Prostate gland (tissue), 2 donors: ENCODE results near the gene DDX17. TPM values are rescaled to one million over a fixed set of nuclear protein-coding genes. Genes with fewer than 3 reads are reported as not detected.

Source experiments
- DNase-seq: peaks from one replicate; pipeline ENCODE4 v3.0.0-alpha.2; 2019; ENCODE audit warnings: low spot score
- H3K27ac ChIP-seq, 2 donors: fragments of 200-600 bp; sonication (generic); 2 replicates each; pipeline ENCODE4 v1.5.1; 2017 to 2019
- H3K27me3 ChIP-seq: fragments of 200-600 bp; sonication (generic); replicated peaks from 2 replicates; pipeline ENCODE4 v1.5.1; 2019; ENCODE audit not compliant: insufficient read depth
- H3K36me3 ChIP-seq, 2 donors: fragments of 200-600 bp; sonication (generic); 1 replicate in 1 of 2; 2 replicates in 1 of 2; pipeline versions ENCODE4 v1.5.1 to v1.8.1; 2017 to 2019
- H3K4me1 ChIP-seq: fragments of 200-600 bp; sonication (generic); replicated peaks from 2 replicates; pipeline ENCODE4 v1.5.1; 2019
- H3K4me3 ChIP-seq, 2 donors: fragments of 200-600 bp; sonication (generic); 2 replicates each; pipeline ENCODE4 v1.5.1; 2017 to 2019
- H3K9me3 ChIP-seq: fragments of 200-600 bp; sonication (generic); 2 replicates; pipeline ENCODE4 v1.5.1; 2017
- POLR2A ChIP-seq: fragments of 450-650 bp; IDR thresholded peaks from one replicate; pipeline ENCODE4 v1.6.1; 2016; ENCODE audit warnings: antibody characterized with exemption, mild to moderate bottlenecking
- POLR2AphosphoS5 ChIP-seq: sonication (generic); formaldehyde crosslinking; IDR thresholded peaks from one replicate; pipeline ENCODE4 v1.6.1; 2017; ENCODE audit warnings: antibody characterized with exemption
- WGBS: methylation state at CpG from one replicate; pipeline ENCODE4 v1.1.5; 2018; 5-methylcytosine and 5-hydroxymethylcytosine counted together
- intact Hi-C: fragments of 100-400 bp; cut with DNase I; formaldehyde crosslinking; loops from one replicate; pipeline ENCODE4 v1.14.2; 2022
- total RNA-seq, 2 donors: library from RNA; depleted of rRNA; stranded (reverse); fragments of >200 nt; gene quantifications; one replicate each; pipeline ENCODE4 v1.1.0, GENCODE V29; 2016
- TF ChIP-seq, protein P1 (sequence below), 4 experiments: fragments of 200-600 bp in 2 of 4; fragments of 450-650 bp in 2 of 4; sonication (generic) in 2 of 4; IDR thresholded peaks; 1 replicate in 3 of 4; 2 replicates in 1 of 4; pipeline ENCODE4 v1.5.1; 2016 to 2019; ENCODE audit warnings: antibody characterized with exemption in 4 of 4, mild to moderate bottlenecking in 2 of 4, moderate library complexity in 2 of 4

The DDX17 gene
- total RNA-seq, 2 donors from 2014 or later, result 374 to 600 TPM

DNA sequence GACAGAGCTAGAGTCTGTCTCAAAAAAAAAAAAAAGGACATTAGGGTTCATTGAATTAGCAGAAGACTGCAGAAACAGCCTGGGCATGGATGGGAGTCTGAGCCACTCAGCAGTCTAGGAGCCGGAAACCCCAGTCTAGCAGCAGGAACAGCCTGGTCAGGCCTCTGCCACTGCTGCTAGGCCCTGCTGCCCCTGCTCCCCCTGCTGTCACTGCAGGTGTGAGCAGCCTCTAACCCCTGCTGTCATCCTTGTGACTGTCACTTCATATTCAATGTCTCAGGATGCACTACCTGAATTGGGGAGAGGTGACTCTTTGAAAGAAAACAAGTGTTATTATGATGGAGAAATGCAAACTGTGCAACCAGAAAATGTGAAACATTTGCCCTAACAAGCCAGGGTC is 7.0 kb upstream of the DDX17 start:
- TF ChIP-seq, protein P1, sequence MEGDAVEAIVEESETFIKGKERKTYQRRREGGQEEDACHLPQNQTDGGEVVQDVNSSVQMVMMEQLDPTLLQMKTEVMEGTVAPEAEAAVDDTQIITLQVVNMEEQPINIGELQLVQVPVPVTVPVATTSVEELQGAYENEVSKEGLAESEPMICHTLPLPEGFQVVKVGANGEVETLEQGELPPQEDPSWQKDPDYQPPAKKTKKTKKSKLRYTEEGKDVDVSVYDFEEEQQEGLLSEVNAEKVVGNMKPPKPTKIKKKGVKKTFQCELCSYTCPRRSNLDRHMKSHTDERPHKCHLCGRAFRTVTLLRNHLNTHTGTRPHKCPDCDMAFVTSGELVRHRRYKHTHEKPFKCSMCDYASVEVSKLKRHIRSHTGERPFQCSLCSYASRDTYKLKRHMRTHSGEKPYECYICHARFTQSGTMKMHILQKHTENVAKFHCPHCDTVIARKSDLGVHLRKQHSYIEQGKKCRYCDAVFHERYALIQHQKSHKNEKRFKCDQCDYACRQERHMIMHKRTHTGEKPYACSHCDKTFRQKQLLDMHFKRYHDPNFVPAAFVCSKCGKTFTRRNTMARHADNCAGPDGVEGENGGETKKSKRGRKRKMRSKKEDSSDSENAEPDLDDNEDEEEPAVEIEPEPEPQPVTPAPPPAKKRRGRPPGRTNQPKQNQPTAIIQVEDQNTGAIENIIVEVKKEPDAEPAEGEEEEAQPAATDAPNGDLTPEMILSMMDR (IDR thresholded peaks at IDR 0.05), result no peak
- TF ChIP-seq POLR2A (no peak), POLR2AphosphoS5 (no peak)
- 67% methylated on average over 1 of the region's 1 CpG for WGBS
- Histone ChIP-seq H3K27ac (no peak overlapping the region), H3K9me3 (no peaks in the 10 kb centered on the region), H3K36me3 (no peaks in the 10 kb centered on the region), H3K4me1 (no peaks in the 10 kb centered on the region), H3K27me3 (no peaks in the 10 kb centered on the region), H3K4me3 (no peak overlapping the region)
- intact Hi-C loops, result no loop called here
- no peak for DNase-seq

DNA sequence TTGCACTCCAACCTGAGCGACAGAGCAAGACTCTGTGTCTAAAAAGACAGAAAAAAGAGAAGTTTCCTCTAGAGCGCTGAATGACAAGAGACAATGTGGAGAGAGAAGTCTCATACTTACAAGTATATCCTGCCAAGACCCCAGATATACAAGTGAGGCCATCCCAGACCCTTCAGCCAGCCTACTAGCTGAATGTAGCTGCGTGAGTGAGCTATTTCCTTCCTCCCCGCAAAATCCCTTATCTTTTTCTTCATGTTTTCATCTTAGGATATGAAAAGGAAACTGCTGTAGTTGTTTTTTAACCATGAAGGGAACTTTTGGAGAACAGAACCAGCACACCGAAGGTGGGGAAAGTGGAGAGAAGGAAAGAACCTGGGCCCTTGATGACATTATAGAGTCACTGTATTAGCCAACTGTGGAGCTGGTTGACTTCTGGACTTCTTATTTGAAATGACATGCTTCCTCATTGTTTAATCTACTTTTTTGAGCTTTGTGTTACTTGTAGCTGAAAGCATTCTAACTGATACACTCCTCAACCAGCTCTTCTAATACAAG is 4.4 kb upstream of the DDX17 start:
- 93% methylated on average over 5 of the region's 5 CpGs for WGBS
- H3K36me3 ChIP-seq, result no peaks in the 10 kb centered on the region
- no peaks in the 10 kb centered on the region for H3K4me1 ChIP-seq
- no peak overlapping the region for H3K4me3 ChIP-seq
- H3K27me3 ChIP-seq, result no peaks in the 10 kb centered on the region
- no peak for TF ChIP-seq POLR2AphosphoS5
- TF ChIP-seq POLR2A, result no peak
- TF ChIP-seq, protein P1 (IDR thresholded peaks at IDR 0.05), result no peak
- no peak overlapping the region for H3K27ac ChIP-seq
- no peak for DNase-seq
- H3K9me3 ChIP-seq, result no peaks in the 10 kb centered on the region
- intact Hi-C loops, result no loop called here

DNA sequence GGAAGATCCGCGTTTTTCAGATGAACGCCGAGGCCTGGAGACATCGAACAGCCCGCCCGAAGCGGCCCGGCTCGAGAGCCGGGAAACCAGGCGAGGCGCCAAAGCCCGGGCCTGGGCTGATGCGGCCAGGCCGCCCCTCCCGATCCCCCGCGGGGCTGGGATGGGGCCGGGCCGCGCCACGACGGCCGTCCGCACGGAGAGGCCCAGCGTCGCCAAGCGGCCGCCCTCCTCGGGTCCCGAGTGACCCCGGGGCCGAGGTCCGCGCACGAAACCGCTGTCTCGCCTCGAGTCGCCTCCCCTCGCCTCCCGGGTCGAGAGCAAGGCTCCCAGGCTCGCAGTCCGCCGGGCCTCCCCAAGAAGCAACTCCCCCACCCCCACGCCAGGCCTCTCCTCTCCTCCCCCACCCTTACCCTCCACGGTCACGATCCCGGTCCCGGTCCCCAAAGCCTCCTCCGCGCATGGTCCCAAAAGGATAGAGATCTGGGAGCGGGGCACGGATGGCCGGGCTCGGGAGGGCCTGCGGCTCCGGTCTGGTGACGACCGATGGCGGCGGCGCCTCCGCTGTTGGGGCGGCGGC is 482 bp downstream of the DDX17 start:
- no peaks in the 10 kb centered on the region for H3K27me3 ChIP-seq
- H3K27ac ChIP-seq, result peak overlapping the region; percentile 100
- TF ChIP-seq POLR2AphosphoS5 (no peak), POLR2A (peak; percentile 41)
- DNase-seq, result peak; percentile 65
- WGBS, result under 1% methylated on average over 69 of the region's 69 CpGs
- H3K36me3 ChIP-seq, result no peaks in the 10 kb centered on the region
- H3K9me3 ChIP-seq, result no peaks in the 10 kb centered on the region
- peak overlapping the region; percentile 87 to 88 for H3K4me3 ChIP-seq
- H3K4me1 ChIP-seq, result no peaks in the 10 kb centered on the region
- intact Hi-C loops, result loop anchor here (2.0 to 10.0 kb wide), 2 partner anchors 65 to 199 kb away; partner anchors contain the start of genes DMC1, GTPBP1 and JOSD1

DNA sequence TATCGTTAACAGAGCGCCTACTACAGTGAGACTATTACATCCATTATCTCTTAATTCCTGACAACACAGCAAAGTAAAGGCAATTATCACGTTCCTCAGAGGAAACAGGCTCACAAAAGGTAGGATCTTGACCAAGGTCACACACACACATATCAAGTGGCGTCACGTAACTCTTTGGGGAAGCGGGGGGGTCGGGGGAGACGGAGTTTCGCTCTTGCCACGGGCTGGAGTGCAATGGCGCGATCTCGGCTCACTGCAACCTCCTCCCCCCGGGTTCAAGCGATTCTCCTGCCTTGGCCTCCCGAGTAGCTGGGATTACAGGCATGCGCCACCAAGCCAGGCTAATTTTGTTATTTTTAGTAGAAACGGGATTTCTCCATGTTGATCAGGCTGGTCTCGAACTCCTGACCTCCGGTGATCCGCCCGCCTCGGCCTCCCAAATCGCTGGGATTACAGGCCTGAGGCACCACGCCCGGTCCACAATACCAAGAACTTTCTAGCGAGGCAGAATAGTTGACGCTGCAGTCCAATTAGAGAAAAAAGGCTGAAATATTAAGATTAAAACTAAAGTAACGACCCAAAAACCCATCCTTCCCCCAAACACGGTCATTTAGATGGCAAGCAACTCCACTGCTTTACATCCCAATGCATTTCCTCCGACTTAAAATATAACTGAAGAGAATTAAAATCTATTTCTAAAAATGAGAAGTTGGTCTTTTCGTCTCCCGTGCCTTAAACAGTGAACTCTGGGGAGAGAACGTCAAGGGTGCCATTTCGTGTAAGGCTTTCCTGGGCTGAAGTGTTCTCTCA is 1.2 kb downstream of the DDX17 start:
- peak; percentile 33 for DNase-seq
- intact Hi-C loops, result loop anchor here (10.0 kb wide), 1 partner anchor 200 kb away; the partner anchor contains the start of genes GTPBP1 and JOSD1
- H3K27ac ChIP-seq, result peak overlapping the region; percentile 100
- TF ChIP-seq, protein P1 (IDR thresholded peaks at IDR 0.05), result no peak
- peak; percentile 8 for TF ChIP-seq POLR2A
- H3K36me3 ChIP-seq, result peaks cover 0 to 4% of the 10 kb centered on the region in 2 donors
- under 1% methylated on average over 35 of the region's 35 CpGs for WGBS
- no peaks in the 10 kb centered on the region for H3K9me3 ChIP-seq
- peak overlapping the region; percentile 87 to 88 for H3K4me3 ChIP-seq
- H3K4me1 ChIP-seq, result no peaks in the 10 kb centered on the region
- no peaks in the 10 kb centered on the region for H3K27me3 ChIP-seq

DNA sequence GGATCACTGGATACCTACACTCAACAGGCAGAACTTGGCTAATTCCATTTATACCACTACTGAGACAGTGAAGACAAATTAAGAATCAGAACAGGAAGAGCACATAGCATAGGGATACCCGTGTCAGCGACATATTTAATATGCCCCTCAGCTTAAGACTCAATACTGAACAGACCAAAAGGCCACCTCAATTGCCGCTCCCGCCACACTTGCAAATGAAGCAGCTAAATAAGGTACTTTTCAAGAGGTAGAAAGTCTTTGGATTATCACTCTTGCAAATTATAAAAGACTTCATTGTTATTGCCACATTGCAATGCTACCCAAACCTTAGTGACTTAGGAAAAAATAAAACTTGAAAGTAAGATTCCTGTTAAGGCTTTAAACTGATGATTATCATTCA is 3.1 kb downstream of the DDX17 start:
- Histone ChIP-seq H3K9me3 (no peaks in the 10 kb centered on the region), H3K4me1 (no peaks in the 10 kb centered on the region), H3K4me3 (peak overlapping the region in 1 of 2 donors; percentile 87), H3K36me3 (peaks cover 6 to 11% of the 10 kb centered on the region in 2 donors), H3K27ac (peak overlapping the region in 1 of 2 donors; percentile 100), H3K27me3 (no peaks in the 10 kb centered on the region)
- DNase-seq, result no peak
- intact Hi-C loops, result loop anchor here (10.0 kb wide), 1 partner anchor 202 kb away; the partner anchor contains the start of genes GTPBP1 and JOSD1
- 24% methylated on average over 4 of the region's 4 CpGs for WGBS
- TF ChIP-seq POLR2AphosphoS5, result no peak
- TF ChIP-seq, protein P1 (IDR thresholded peaks at IDR 0.05), result no peak
- no peak for TF ChIP-seq POLR2A
